ENCODE measurements around the gene FAM222A. TPM values are rescaled to one million over a fixed set of nuclear protein-coding genes. Genes with fewer than 3 reads are reported as not detected.

FAM222A gene
- total RNA-seq, 1 experiment from 2014 or later = 12.8 TPM

- H3K4me1 ChIP-seq (ENCODE audit: control insufficient read depth, insufficient read depth, low read length) = peaks cover 12% of the 10 kb centered on the region
- ATAC-seq (peak; percentile 58), DNase-seq (ENCODE audit: low read depth, low spot score) (no peak)
- intact Hi-C loops (cut with micrococcal nuclease; ENCODE audit: unreplicated experiment) (no loop called here), in situ Hi-C loops (cut with HindIII; ENCODE audit: low pct_unique_long_range_greater_than_20kb, low sequenced_read_pairs) (no loop called here)
- ChIA-PET POLR2A (no interaction called here), CTCF (interaction anchor here (0.5 kb wide), 1 partner anchor 95 kb away, joined by 3 read pairs; no protein-coding TSS in a partner anchor)
- H3K9me3 ChIP-seq (ENCODE audit: control insufficient read depth, insufficient read depth, low read depth, low read length) = no peaks in the 10 kb centered on the region
- no peak overlapping the region for H3K4me3 ChIP-seq (ENCODE audit: low read depth in 2 of 2, low read length in 2 of 2)
- no TSS peak for BruUV-seq (replicated peaks)
- H3K36me3 ChIP-seq (ENCODE audit: control insufficient read depth, insufficient read depth, low read length) = no peaks in the 10 kb centered on the region
- no peaks in the 10 kb centered on the region for H3K27me3 ChIP-seq (ENCODE audit: control insufficient read depth, insufficient read depth, low read length)
- no peak overlapping the region for H3K27ac ChIP-seq (ENCODE audit: low read length)
- TF ChIP-seq SIN3A (IDR thresholded peaks at IDR 0.05; ENCODE audit: borderline replicate concordance, insufficient read depth, low read depth, low read length) = no peak
Measured at GRCh38 chr12:109818905-109819500, 105.4 kb downstream of the FAM222A start.

Other genes starting within 250 kb of the FAM222A start
- gene KCTD10, start 236.5 kb upstream of the FAM222A start, total RNA-seq (2021; ENCODE audit: unreplicated experiment) = 55.2 TPM
- gene UBE3B, start 236.2 kb upstream of the FAM222A start, total RNA-seq (2021; ENCODE audit: unreplicated experiment) = 38.9 TPM
- gene MMAB, start 140.3 kb upstream of the FAM222A start, total RNA-seq (2021; ENCODE audit: unreplicated experiment) = 58.6 TPM
- 41.6 TPM for gene MVK, start 140.0 kb upstream of the FAM222A start, total RNA-seq (2021; ENCODE audit: unreplicated experiment)
- 0.44 TPM for gene TRPV4, start 119.6 kb downstream of the FAM222A start, total RNA-seq (2021; ENCODE audit: unreplicated experiment)
- 24.8 TPM for gene GLTP, start 166.7 kb downstream of the FAM222A start, total RNA-seq (2021; ENCODE audit: unreplicated experiment)
- 25.0 TPM for gene TCHP, start 186.4 kb downstream of the FAM222A start, total RNA-seq (2021; ENCODE audit: unreplicated experiment)